NCI-H2227 (cell line): ENCODE measurements around the gene ERP44.
"Not testable (repeated sequence)": the region's sequence is repeated elsewhere in the genome, so short reads cannot be mapped to it uniquely, and the experiment has no call there.

Source experiments
- DNase-seq: peaks from one replicate; lab custom pipeline; 2025; ENCODE audit not compliant: unreplicated experiment; lab: John Stamatoyannopoulos, UW

ERP44 gene

GRCh38 chr9:100101608-100102007 is 2.8 kb upstream of the ERP44 start:
- no peak for DNase-seq

GRCh38 chr9:100100146-100100667 is 1.4 kb upstream of the ERP44 start:
- DNase-seq: no peak

GRCh38 chr9:100099722-100100042 is 882 bp upstream of the ERP44 start:
- DNase-seq: no peak

GRCh38 chr9:100098046-100098886 is 534 bp downstream of the ERP44 start:
- peak; percentile 50 for DNase-seq

- DNase-seq: no peak
Observed at GRCh38 chr9:100096378-100096916, 2.4 kb downstream of the ERP44 start.

GRCh38 chr9:100094411-100094810 is 4.4 kb downstream of the ERP44 start:
- not testable (repeated sequence) for DNase-seq

- DNase-seq: no peak
Observed at GRCh38 chr9:100092066-100092465, 6.7 kb downstream of the ERP44 start.

- no peak for DNase-seq
Observed at GRCh38 chr9:100091650-100092049, 7.2 kb downstream of the ERP44 start.

GRCh38 chr9:100090880-100091279 is 7.9 kb downstream of the ERP44 start:
- no peak for DNase-seq

- DNase-seq: no peak
Observed at GRCh38 chr9:100088202-100088601, 10.6 kb downstream of the ERP44 start.

GRCh38 chr9:100087218-100087617 is 11.6 kb downstream of the ERP44 start:
- DNase-seq: no peak

- no peak for DNase-seq
Observed at GRCh38 chr9:100086097-100086635, 12.6 kb downstream of the ERP44 start.

GRCh38 chr9:100084734-100085133 is 14.1 kb downstream of the ERP44 start:
- DNase-seq: no peak

- DNase-seq: no peak
Observed at GRCh38 chr9:100084128-100084453, 14.7 kb downstream of the ERP44 start.

- no peak for DNase-seq
Observed at GRCh38 chr9:100083448-100084127, 15.2 kb downstream of the ERP44 start.

GRCh38 chr9:100082782-100083181 is 16.0 kb downstream of the ERP44 start:
- no peak for DNase-seq

- DNase-seq: not testable (repeated sequence)
Observed at GRCh38 chr9:100076256-100076655, 22.5 kb downstream of the ERP44 start.

- no peak for DNase-seq
Observed at GRCh38 chr9:100074989-100075388, 23.8 kb downstream of the ERP44 start.

- DNase-seq: no peak
Observed at GRCh38 chr9:100074093-100074492, 24.7 kb downstream of the ERP44 start.

- DNase-seq: no peak
Observed at GRCh38 chr9:100072805-100073204, 26.0 kb downstream of the ERP44 start.

GRCh38 chr9:100071271-100071670 is 27.5 kb downstream of the ERP44 start:
- no peak for DNase-seq
